ENCODE data around the gene FOXJ3. TPM values are rescaled to one million over a fixed set of nuclear protein-coding genes. Genes with fewer than 3 reads are reported as not detected.

Gene FOXJ3
- total and polyA plus RNA-seq, 2 donors (not counting 1 experiment from before 2014, with no cell fraction given), result 22.6 to 29.5 TPM

GRCh38 chr1:42369471-42369870, 34.4 kb upstream of the FOXJ3 start:
- Histone ChIP-seq H3K9ac (ENCODE audit: insufficient read depth, low read length) (no peak overlapping the region), H3K27me3 (ENCODE audit: control insufficient read depth, insufficient read depth, low read length) (no peaks in the 10 kb centered on the region), H3K9me3 (ENCODE audit: control insufficient read depth, insufficient read depth, low read depth, low read length) (no peaks in the 10 kb centered on the region), H3K79me2 (ENCODE audit: control insufficient read depth, insufficient read depth, low read length) (no peaks in the 10 kb centered on the region), H2AFZ (ENCODE audit: low read length) (no peak overlapping the region), H3K4me1 (ENCODE audit: control insufficient read depth, extremely low read depth, insufficient read depth, low read length) (no peaks in the 10 kb centered on the region), H3K36me3 (ENCODE audit: control insufficient read depth, insufficient read depth, low read length) (no peaks in the 10 kb centered on the region), H3K4me2 (ENCODE audit: extremely low read depth, insufficient read depth, low read length) (no peak overlapping the region), H3K27ac (ENCODE audit: insufficient read depth, low read length) (no peak overlapping the region), H4K20me1 (ENCODE audit: control insufficient read depth, extremely low read depth, insufficient read depth, low read length) (no peaks in the 10 kb centered on the region), H3K4me3 (replicated peaks in 1 of 4; ENCODE audit: control extremely low read depth in 1 of 4, insufficient read depth in 1 of 4, low read depth in 3 of 4, low read length in 4 of 4) (no peak overlapping the region)
- no peak for DNase-seq (ENCODE audit: low read depth in 2 of 2)
- TF ChIP-seq EZH2 (IDR thresholded peaks at IDR 0.05; ENCODE audit: low read length, missing control alignments), result no peak
- TF ChIP-seq CTCF (conservative IDR thresholded peaks at IDR 0.05 in 1 of 2, IDR thresholded peaks at IDR 0.05 in 1 of 2; ENCODE audit: low read depth in 1 of 2, low read length in 2 of 2), result no peak

GRCh38 chr1:42368096-42368795, 33.2 kb upstream of the FOXJ3 start:
- Histone ChIP-seq H3K79me2 (ENCODE audit: control insufficient read depth, insufficient read depth, low read length) (no peaks in the 10 kb centered on the region), H2AFZ (ENCODE audit: low read length) (no peak overlapping the region), H3K9me3 (ENCODE audit: control insufficient read depth, insufficient read depth, low read depth, low read length) (no peaks in the 10 kb centered on the region), H3K27ac (ENCODE audit: insufficient read depth, low read length) (no peak overlapping the region), H4K20me1 (ENCODE audit: control insufficient read depth, extremely low read depth, insufficient read depth, low read length) (no peaks in the 10 kb centered on the region), H3K27me3 (ENCODE audit: control insufficient read depth, insufficient read depth, low read length) (no peaks in the 10 kb centered on the region), H3K4me1 (ENCODE audit: control insufficient read depth, extremely low read depth, insufficient read depth, low read length) (no peaks in the 10 kb centered on the region), H3K36me3 (ENCODE audit: control insufficient read depth, insufficient read depth, low read length) (no peaks in the 10 kb centered on the region), H3K4me3 (replicated peaks in 1 of 4; ENCODE audit: control extremely low read depth in 1 of 4, insufficient read depth in 1 of 4, low read depth in 3 of 4, low read length in 4 of 4) (no peak overlapping the region), H3K9ac (ENCODE audit: insufficient read depth, low read length) (no peak overlapping the region), H3K4me2 (ENCODE audit: extremely low read depth, insufficient read depth, low read length) (no peak overlapping the region)
- DNase-seq (ENCODE audit: low read depth in 2 of 2), result no peak
- TF ChIP-seq CTCF (conservative IDR thresholded peaks at IDR 0.05 in 1 of 2, IDR thresholded peaks at IDR 0.05 in 1 of 2; ENCODE audit: low read depth in 1 of 2, low read length in 2 of 2), result no peak

DNA sequence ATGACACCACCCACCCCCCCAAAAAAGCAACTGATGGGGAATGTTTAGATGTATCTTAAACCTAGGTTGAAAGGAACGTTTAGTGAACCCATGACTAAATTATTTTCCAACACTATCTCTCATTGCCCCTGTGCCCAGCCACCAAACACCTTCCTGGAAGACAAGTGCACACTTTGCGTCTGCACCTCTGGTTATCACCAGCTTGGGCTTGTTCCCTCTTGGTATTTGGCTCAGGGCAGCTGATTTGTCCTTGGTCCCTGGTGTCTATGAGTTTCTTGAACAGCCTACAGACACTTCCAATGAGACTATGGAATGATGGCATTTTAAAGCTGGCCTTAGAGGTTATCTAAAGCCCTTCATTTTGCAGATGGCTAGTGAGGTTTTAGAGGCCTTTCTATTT, 30.1 kb upstream of the FOXJ3 start:
- no peaks in the 10 kb centered on the region for H3K27me3 ChIP-seq (ENCODE audit: control insufficient read depth, insufficient read depth, low read length)
- no peaks in the 10 kb centered on the region for H4K20me1 ChIP-seq (ENCODE audit: control insufficient read depth, extremely low read depth, insufficient read depth, low read length)
- H3K9me3 ChIP-seq (ENCODE audit: control insufficient read depth, insufficient read depth, low read depth, low read length), result no peaks in the 10 kb centered on the region
- H3K27ac ChIP-seq (ENCODE audit: insufficient read depth, low read length), result no peak overlapping the region
- no peaks in the 10 kb centered on the region for H3K79me2 ChIP-seq (ENCODE audit: control insufficient read depth, insufficient read depth, low read length)
- H3K4me1 ChIP-seq (ENCODE audit: control insufficient read depth, extremely low read depth, insufficient read depth, low read length), result no peaks in the 10 kb centered on the region
- TF ChIP-seq EZH2 (IDR thresholded peaks at IDR 0.05; ENCODE audit: low read length, missing control alignments) (no peak), CTCF (conservative IDR thresholded peaks at IDR 0.05 in 1 of 2, IDR thresholded peaks at IDR 0.05 in 1 of 2; ENCODE audit: low read depth in 1 of 2, low read length in 2 of 2) (no peak)
- no peak overlapping the region for H3K4me3 ChIP-seq (replicated peaks in 1 of 4; ENCODE audit: control extremely low read depth in 1 of 4, insufficient read depth in 1 of 4, low read depth in 3 of 4, low read length in 4 of 4)
- no peak overlapping the region for H2AFZ ChIP-seq (ENCODE audit: low read length)
- H3K4me2 ChIP-seq (ENCODE audit: extremely low read depth, insufficient read depth, low read length), result no peak overlapping the region
- no peak for DNase-seq (ENCODE audit: low read depth in 2 of 2)
- no peaks in the 10 kb centered on the region for H3K36me3 ChIP-seq (ENCODE audit: control insufficient read depth, insufficient read depth, low read length)
- H3K9ac ChIP-seq (ENCODE audit: insufficient read depth, low read length), result no peak overlapping the region
